ENCODE data around the gene DNAJC18.

DNA sequence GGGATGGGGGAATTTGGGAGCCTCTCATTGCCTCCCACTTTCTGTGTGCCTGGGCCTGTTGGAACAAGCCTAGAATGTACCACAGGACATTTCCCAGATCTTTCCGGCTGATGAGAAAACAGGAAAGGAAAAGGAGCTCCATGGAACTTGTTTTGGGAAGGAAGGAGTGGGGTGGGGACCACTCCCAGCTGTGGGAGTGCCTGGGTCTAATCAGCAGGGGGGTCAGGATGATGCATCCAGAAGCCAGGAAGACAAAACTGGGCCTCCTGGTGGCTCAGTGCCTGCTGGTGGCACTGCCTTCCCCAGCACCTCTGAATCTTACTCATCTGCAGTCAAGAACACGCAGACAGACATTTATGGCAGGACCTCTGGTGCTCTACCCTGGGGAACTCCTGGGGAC lies 34.2 kb upstream of the DNAJC18 start:
- no peak for TF ChIP-seq EZH2 (IDR thresholded peaks at IDR 0.05; ENCODE audit: borderline replicate concordance, low read depth, low read length, poor library complexity, severe bottlenecking)
- TF ChIP-seq, protein P1, sequence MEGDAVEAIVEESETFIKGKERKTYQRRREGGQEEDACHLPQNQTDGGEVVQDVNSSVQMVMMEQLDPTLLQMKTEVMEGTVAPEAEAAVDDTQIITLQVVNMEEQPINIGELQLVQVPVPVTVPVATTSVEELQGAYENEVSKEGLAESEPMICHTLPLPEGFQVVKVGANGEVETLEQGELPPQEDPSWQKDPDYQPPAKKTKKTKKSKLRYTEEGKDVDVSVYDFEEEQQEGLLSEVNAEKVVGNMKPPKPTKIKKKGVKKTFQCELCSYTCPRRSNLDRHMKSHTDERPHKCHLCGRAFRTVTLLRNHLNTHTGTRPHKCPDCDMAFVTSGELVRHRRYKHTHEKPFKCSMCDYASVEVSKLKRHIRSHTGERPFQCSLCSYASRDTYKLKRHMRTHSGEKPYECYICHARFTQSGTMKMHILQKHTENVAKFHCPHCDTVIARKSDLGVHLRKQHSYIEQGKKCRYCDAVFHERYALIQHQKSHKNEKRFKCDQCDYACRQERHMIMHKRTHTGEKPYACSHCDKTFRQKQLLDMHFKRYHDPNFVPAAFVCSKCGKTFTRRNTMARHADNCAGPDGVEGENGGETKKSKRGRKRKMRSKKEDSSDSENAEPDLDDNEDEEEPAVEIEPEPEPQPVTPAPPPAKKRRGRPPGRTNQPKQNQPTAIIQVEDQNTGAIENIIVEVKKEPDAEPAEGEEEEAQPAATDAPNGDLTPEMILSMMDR (conservative IDR thresholded peaks at IDR 0.05; ENCODE audit: low read depth, low read length): no peak

Measured in A673 (cell line).